ENCODE results near the gene SKAP1.

The SKAP1 gene

GRCh38 chr17:48378238-48378637 lies 51.8 kb downstream of the SKAP1 start:
- ATAC-seq = no peak

GRCh38 chr17:48376682-48377325 lies 53.2 kb downstream of the SKAP1 start:
- no peak for ATAC-seq
- no peak for TF ChIP-seq CSRNP3 (CRISPR knock-in tag; IDR thresholded peaks at IDR 0.05)
- TF ChIP-seq ZFP3 (CRISPR knock-in tag; IDR thresholded peaks at IDR 0.05) = no peak
- no peak for TF ChIP-seq ZFP30 (CRISPR knock-in tag; IDR thresholded peaks at IDR 0.05)
- TF ChIP-seq PPARA (CRISPR knock-in tag; IDR thresholded peaks at IDR 0.05; ENCODE audit: borderline replicate concordance) = no peak
- no peak for TF ChIP-seq TOX (CRISPR knock-in tag; IDR thresholded peaks at IDR 0.05; ENCODE audit: borderline replicate concordance)
- TF ChIP-seq SNAI2 (CRISPR knock-in tag; IDR thresholded peaks at IDR 0.05) = no peak
- no peak for TF ChIP-seq TSHZ2 (CRISPR knock-in tag; IDR thresholded peaks at IDR 0.05)

More at GRCh38 chr17:48378238-48378637, 51.8 kb downstream of the SKAP1 start:
- TF ChIP-seq SNAI2 (CRISPR knock-in tag; IDR thresholded peaks at IDR 0.05) = no peak
- TF ChIP-seq CREB5 (CRISPR knock-in tag; IDR thresholded peaks at IDR 0.05; ENCODE audit: low read depth) = no peak
- no peak for TF ChIP-seq PPARA (CRISPR knock-in tag; IDR thresholded peaks at IDR 0.05; ENCODE audit: borderline replicate concordance)
- TF ChIP-seq ZC3H10 (CRISPR knock-in tag; IDR thresholded peaks at IDR 0.05) = no peak
- TF ChIP-seq TOX (CRISPR knock-in tag; IDR thresholded peaks at IDR 0.05; ENCODE audit: borderline replicate concordance) = no peak
- TF ChIP-seq RARB (CRISPR knock-in tag; IDR thresholded peaks at IDR 0.05) = no peak
- no peak for TF ChIP-seq ESRRG (CRISPR knock-in tag; IDR thresholded peaks at IDR 0.05)
- no peak for TF ChIP-seq BACH2 (CRISPR knock-in tag; IDR thresholded peaks at IDR 0.05; ENCODE audit: borderline replicate concordance)
- no peak for TF ChIP-seq TCF4 (CRISPR knock-in tag; IDR thresholded peaks at IDR 0.05; ENCODE audit: borderline replicate concordance)
- TF ChIP-seq CSRNP3 (CRISPR knock-in tag; IDR thresholded peaks at IDR 0.05) = no peak
- TF ChIP-seq ZFP3 (CRISPR knock-in tag; IDR thresholded peaks at IDR 0.05) = no peak
- TF ChIP-seq CSDC2 (CRISPR knock-in tag; IDR thresholded peaks at IDR 0.05) = no peak
- TF ChIP-seq ZNF70 (CRISPR knock-in tag; IDR thresholded peaks at IDR 0.05) = no peak
- no peak for TF ChIP-seq ISL1 (CRISPR knock-in tag; IDR thresholded peaks at IDR 0.05)

- ATAC-seq = no peak
- TF ChIP-seq TCF4 (CRISPR knock-in tag; IDR thresholded peaks at IDR 0.05; ENCODE audit: borderline replicate concordance) = no peak
Measured at GRCh38 chr17:48375356-48375755, 54.7 kb downstream of the SKAP1 start.

GRCh38 chr17:48374650-48375230 lies 55.3 kb downstream of the SKAP1 start:
- TF ChIP-seq ARNTL (CRISPR knock-in tag; IDR thresholded peaks at IDR 0.05; ENCODE audit: borderline replicate concordance, low read depth) = no peak
- TF ChIP-seq TOX (CRISPR knock-in tag; IDR thresholded peaks at IDR 0.05; ENCODE audit: borderline replicate concordance) = no peak
- TF ChIP-seq ZC3H10 (CRISPR knock-in tag; IDR thresholded peaks at IDR 0.05) = no peak
- no peak for TF ChIP-seq ZNF8 (CRISPR knock-in tag; IDR thresholded peaks at IDR 0.05)
- no peak for TF ChIP-seq PPARA (CRISPR knock-in tag; IDR thresholded peaks at IDR 0.05; ENCODE audit: borderline replicate concordance)
- TF ChIP-seq CSDC2 (CRISPR knock-in tag; IDR thresholded peaks at IDR 0.05) = no peak
- ATAC-seq = peak; percentile 65

- no peak for ATAC-seq
- TF ChIP-seq CREB5 (CRISPR knock-in tag; IDR thresholded peaks at IDR 0.05; ENCODE audit: low read depth) (no peak), TOX (CRISPR knock-in tag; IDR thresholded peaks at IDR 0.05; ENCODE audit: borderline replicate concordance) (no peak), ZNF8 (CRISPR knock-in tag; IDR thresholded peaks at IDR 0.05) (no peak), RARB (CRISPR knock-in tag; IDR thresholded peaks at IDR 0.05) (no peak), TCF4 (CRISPR knock-in tag; IDR thresholded peaks at IDR 0.05; ENCODE audit: borderline replicate concordance) (no peak), PPARA (CRISPR knock-in tag; IDR thresholded peaks at IDR 0.05; ENCODE audit: borderline replicate concordance) (no peak), SNAI2 (CRISPR knock-in tag; IDR thresholded peaks at IDR 0.05) (no peak), OSR1 (CRISPR knock-in tag; IDR thresholded peaks at IDR 0.05) (no peak), GLIS3 (CRISPR knock-in tag; IDR thresholded peaks at IDR 0.05) (no peak), ZFP3 (CRISPR knock-in tag; IDR thresholded peaks at IDR 0.05) (no peak), TSHZ2 (CRISPR knock-in tag; IDR thresholded peaks at IDR 0.05) (no peak), CSDC2 (CRISPR knock-in tag; IDR thresholded peaks at IDR 0.05) (no peak), ZC3H10 (CRISPR knock-in tag; IDR thresholded peaks at IDR 0.05) (no peak)
Measured at GRCh38 chr17:48373883-48374282, 56.1 kb downstream of the SKAP1 start.

All from SK-N-SH treated with all-trans-retinoic acid at 6 μM for 48 hours (cell line).